Measurements from ENCODE around the gene PKDREJ. TPM values are rescaled to one million over a fixed set of nuclear protein-coding genes. Genes with fewer than 3 reads are reported as not detected.

The PKDREJ gene
- total RNA-seq, 4 donors from 2014 or later = not detected

DNA sequence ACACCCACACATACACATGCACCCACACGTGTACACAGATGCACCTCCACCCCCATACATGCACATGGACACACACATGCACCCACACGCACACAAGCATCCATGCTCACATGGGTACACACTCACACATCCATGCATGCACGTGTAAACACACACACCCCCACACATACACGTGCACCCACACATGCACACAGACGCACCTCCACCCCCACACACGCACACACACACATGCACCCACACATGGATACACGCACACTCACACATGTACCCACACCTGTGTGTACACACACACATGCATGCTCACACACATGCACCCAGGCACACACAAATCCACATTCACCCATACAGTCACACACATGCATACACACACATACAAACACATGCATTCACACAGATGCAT is 37.5 kb downstream of the PKDREJ start:
- H3K4me1 ChIP-seq = no peaks in the 10 kb centered on the region
- no peak for ATAC-seq
- no peaks in the 10 kb centered on the region for H3K9me3 ChIP-seq
- intact Hi-C loops (cut with DNase I; ENCODE audit: low total_unique reads) (no loop called here), in situ Hi-C loops (cut with MboI; ENCODE audit: low sequenced_read_pairs in 4 of 4) (no loop called here)
- no peaks in the 10 kb centered on the region for H3K27me3 ChIP-seq
- H3K4me3 ChIP-seq = no peak overlapping the region
- no peak for TF ChIP-seq POLR2A (IDR thresholded peaks at IDR 0.05)
- TF ChIP-seq, protein P1, sequence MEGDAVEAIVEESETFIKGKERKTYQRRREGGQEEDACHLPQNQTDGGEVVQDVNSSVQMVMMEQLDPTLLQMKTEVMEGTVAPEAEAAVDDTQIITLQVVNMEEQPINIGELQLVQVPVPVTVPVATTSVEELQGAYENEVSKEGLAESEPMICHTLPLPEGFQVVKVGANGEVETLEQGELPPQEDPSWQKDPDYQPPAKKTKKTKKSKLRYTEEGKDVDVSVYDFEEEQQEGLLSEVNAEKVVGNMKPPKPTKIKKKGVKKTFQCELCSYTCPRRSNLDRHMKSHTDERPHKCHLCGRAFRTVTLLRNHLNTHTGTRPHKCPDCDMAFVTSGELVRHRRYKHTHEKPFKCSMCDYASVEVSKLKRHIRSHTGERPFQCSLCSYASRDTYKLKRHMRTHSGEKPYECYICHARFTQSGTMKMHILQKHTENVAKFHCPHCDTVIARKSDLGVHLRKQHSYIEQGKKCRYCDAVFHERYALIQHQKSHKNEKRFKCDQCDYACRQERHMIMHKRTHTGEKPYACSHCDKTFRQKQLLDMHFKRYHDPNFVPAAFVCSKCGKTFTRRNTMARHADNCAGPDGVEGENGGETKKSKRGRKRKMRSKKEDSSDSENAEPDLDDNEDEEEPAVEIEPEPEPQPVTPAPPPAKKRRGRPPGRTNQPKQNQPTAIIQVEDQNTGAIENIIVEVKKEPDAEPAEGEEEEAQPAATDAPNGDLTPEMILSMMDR (IDR thresholded peaks at IDR 0.05 in 4 of 5, conservative IDR thresholded peaks at IDR 0.05 in 1 of 5) = no peak
- H3K36me3 ChIP-seq = peaks cover 0 to 30% of the 10 kb centered on the region in 2 donors
- DNase-seq = no peak
- H3K27ac ChIP-seq = no peak overlapping the region

DNA sequence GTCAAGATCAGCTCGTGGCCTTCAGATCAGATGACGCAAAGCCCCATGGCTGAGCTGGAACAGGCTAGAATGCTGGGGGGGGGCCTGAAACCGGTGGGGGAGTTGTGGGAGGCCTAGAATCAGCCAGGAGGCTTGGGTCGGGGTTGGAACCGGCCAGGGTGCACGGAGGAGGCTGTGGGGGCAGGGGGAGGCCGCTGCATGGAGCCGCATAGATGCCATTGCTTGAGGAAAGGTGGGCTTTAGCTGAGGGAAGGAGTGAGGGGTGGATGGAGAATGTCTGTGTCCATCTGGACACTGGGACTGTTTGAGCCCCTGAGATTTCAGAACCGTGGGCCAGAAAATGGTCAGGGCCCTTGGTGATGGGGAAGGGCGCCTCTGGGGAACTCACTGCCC is 38.2 kb downstream of the PKDREJ start:
- H3K9me3 ChIP-seq = no peaks in the 10 kb centered on the region
- intact Hi-C loops (cut with DNase I; ENCODE audit: low total_unique reads) = no loop called here
- peaks cover 0 to 37% of the 10 kb centered on the region in 2 donors for H3K36me3 ChIP-seq
- H3K27ac ChIP-seq = no peak overlapping the region
- H3K4me3 ChIP-seq = no peak overlapping the region
- no peaks in the 10 kb centered on the region for H3K27me3 ChIP-seq
- no peaks in the 10 kb centered on the region for H3K4me1 ChIP-seq
- in situ Hi-C loops (cut with MboI; ENCODE audit: low sequenced_read_pairs in 4 of 4) = no loop called here
- ATAC-seq = no peak
- no peak for DNase-seq
- TF ChIP-seq POLR2A (IDR thresholded peaks at IDR 0.05) = no peak
- TF ChIP-seq, protein P1 (IDR thresholded peaks at IDR 0.05 in 4 of 5, conservative IDR thresholded peaks at IDR 0.05 in 1 of 5) = no peak

DNA sequence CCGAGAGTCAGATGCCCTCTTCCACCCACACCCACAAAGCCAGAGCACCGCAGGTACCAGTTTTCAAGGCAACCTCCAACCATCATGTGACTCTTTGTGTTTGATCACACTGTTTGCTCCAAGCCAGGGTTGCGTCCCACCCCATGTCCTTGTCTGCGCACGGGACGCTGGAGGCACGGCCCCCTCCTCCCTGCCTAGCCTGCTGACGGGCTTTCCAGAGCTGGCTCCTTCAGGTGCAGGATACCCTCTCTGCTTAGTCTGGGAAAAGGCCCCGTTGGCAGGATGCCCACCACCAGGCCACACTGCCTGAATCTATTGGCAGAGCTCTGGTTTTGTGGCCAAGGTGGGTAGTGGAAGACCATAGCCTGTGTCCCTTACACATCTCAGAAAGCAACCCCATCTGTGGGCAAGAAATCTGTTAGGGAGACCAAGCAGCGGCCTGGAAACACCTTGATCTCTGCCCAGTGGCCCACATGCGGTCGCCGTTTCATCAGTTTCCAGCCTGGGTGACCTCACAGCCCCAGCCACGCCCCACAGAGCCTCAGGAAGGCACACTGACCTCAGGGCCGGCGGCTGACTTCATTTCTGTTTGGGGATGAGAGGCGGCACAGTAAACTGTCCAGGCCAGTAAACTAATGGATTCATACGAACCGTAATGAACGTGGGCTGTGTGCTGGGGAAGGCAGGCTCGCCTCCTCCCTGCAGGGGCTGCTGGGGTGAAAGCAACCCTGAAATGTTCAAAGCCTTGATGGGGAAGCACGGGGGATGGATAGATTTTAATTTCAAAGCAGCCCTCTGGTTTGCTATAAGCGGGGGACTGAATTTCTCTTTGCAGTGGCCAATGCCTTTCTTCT is 38.9 kb downstream of the PKDREJ start:
- no peaks in the 10 kb centered on the region for H3K9me3 ChIP-seq
- no peaks in the 10 kb centered on the region for H3K27me3 ChIP-seq
- no peak for ATAC-seq
- H3K36me3 ChIP-seq = peaks cover 0 to 43% of the 10 kb centered on the region in 2 donors
- H3K27ac ChIP-seq = no peak overlapping the region
- H3K4me3 ChIP-seq = no peak overlapping the region
- in situ Hi-C loops (cut with MboI; ENCODE audit: low sequenced_read_pairs in 4 of 4) (no loop called here), intact Hi-C loops (cut with DNase I; ENCODE audit: low total_unique reads) (no loop called here)
- H3K4me1 ChIP-seq = no peaks in the 10 kb centered on the region
- no peak for DNase-seq
- no peak for TF ChIP-seq POLR2A (IDR thresholded peaks at IDR 0.05)
- TF ChIP-seq, protein P1 (IDR thresholded peaks at IDR 0.05 in 4 of 5, conservative IDR thresholded peaks at IDR 0.05 in 1 of 5) = no peak

DNA sequence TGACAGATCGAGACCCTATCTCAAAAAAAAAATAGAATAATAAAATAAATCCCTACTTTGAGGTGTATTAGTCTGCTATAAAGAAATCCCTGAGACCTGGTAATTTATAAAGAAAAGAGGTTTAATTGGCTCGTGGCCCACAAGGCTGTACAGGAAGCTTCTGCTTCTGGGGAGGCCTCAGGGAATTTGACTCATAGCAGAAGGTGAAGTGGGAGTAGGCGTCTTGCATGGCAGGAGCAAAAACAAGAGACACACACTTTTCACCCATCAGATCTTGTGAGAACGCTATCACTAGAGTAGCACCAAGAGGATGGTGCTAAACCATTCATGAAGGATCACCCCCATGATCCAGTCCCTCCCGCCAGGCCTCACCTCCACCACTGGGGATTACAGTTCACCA is 42.2 kb downstream of the PKDREJ start:
- Histone ChIP-seq H3K27ac (no peak overlapping the region), H3K4me3 (no peak overlapping the region), H3K27me3 (no peaks in the 10 kb centered on the region), H3K9me3 (no peaks in the 10 kb centered on the region), H3K4me1 (no peaks in the 10 kb centered on the region), H3K36me3 (peaks cover 0 to 67% of the 10 kb centered on the region in 2 donors)
- TF ChIP-seq, protein P1 (IDR thresholded peaks at IDR 0.05 in 4 of 5, conservative IDR thresholded peaks at IDR 0.05 in 1 of 5) = no peak
- no peak for TF ChIP-seq POLR2A (IDR thresholded peaks at IDR 0.05)
- no peak for DNase-seq
- ATAC-seq = no peak
- intact Hi-C loops (cut with DNase I; ENCODE audit: low total_unique reads) = no loop called here
- in situ Hi-C loops (cut with MboI; ENCODE audit: low sequenced_read_pairs in 4 of 4) = no loop called here
